NB4 (cell line): ENCODE results near the gene RGS9BP.

ENCODE experiments used
- DNase-seq: peaks from one replicate; pipeline ENCODE4 v3.0.0; 2010; ENCODE audit warnings: low read depth
- H3K4me3 ChIP-seq: one replicate; pipeline ENCODE4 v1.5.1; 2011; ENCODE audit warnings: mild to moderate bottlenecking, low read depth, low read length, moderate library complexity
- CTCF ChIP-seq: IDR thresholded peaks from one replicate; pipeline ENCODE4 v1.5.1; 2012; ENCODE audit warnings: low read depth, low read length
- MYC ChIP-seq: IDR thresholded peaks from 2 replicates; pipeline ENCODE4 v1.6.1; 2011; ENCODE audit warnings: low read depth, low read length
- POLR2A ChIP-seq: IDR thresholded peaks from 2 replicates; pipeline ENCODE4 v1.6.1; 2011; ENCODE audit warnings: mild to moderate bottlenecking; ENCODE audit not compliant: insufficient read length; ENCODE audit errors: extremely low read depth
- TF ChIP-seq, protein P1 (sequence below): IDR thresholded peaks from 2 replicates; pipeline ENCODE4 v1.6.1; 2011; ENCODE audit warnings: low read depth, low read length

The RGS9BP gene

DNA sequence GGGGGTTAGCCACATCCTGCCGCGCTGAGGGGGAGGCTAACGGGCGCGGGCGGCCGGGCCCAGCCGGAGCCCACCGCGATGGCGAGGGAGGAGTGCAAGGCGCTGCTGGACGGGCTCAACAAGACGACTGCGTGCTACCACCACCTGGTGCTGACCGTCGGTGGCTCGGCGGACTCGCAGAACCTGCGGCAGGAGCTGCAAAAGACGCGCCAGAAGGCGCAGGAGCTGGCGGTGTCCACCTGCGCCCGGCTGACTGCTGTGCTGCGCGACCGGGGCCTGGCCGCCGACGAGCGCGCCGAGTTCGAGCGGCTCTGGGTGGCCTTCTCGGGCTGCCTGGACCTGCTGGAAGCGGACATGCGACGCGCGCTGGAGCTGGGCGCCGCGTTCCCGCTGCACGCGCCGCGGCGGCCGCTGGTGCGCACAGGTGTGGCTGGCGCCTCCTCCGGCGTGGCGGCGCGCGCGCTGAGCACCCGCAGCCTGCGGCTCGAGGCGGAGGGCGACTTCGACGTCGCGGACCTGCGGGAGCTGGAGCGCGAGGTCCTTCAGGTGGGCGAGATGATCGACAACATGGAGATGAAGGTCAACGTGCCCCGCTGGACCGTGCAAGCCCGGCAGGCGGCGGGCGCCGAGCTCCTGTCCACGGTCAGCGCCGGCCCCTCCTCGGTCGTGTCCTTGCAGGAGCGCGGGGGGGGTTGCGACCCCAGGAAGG is 692 bp downstream of the RGS9BP start:
- peak overlapping the region; percentile 73 for H3K4me3 ChIP-seq
- no peak for TF ChIP-seq MYC
- no peak for TF ChIP-seq CTCF
- no peak for TF ChIP-seq POLR2A
- TF ChIP-seq, protein P1, sequence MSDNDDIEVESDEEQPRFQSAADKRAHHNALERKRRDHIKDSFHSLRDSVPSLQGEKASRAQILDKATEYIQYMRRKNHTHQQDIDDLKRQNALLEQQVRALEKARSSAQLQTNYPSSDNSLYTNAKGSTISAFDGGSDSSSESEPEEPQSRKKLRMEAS: no peak
- DNase-seq: peak; percentile 70

DNA sequence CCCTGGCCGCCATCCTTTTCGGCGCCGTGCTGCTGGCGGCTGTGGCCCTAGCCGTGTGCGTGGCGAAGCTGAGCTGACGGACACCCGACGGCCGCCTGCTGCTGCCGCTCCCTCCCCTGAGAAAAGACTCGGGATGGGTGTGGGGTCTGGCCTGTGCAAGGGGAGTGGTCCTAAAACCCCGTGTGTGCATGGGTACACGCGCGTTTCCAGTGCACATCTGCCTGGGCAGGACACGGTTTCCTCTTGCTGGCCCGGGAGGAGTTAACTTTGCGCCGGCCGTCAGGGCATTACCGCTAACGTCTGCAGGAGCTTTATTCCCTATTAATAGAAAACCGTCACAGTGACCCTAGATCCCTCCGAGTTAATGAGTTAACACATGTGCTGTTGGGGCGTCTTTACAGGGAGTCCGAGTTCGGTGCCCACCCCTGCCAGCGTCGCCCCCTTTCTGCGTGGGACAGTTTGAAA is 1.3 kb downstream of the RGS9BP start:
- H3K4me3 ChIP-seq: no peak overlapping the region
- DNase-seq: no peak
- TF ChIP-seq, protein P1: no peak
- TF ChIP-seq POLR2A (no peak), MYC (no peak), CTCF (no peak)

GRCh38 chr19:32677657-32678056 is 2.0 kb downstream of the RGS9BP start:
- DNase-seq: peak; percentile 26
- TF ChIP-seq POLR2A (no peak), CTCF (no peak), MYC (no peak)
- TF ChIP-seq, protein P1: no peak
- H3K4me3 ChIP-seq: no peak overlapping the region

DNA sequence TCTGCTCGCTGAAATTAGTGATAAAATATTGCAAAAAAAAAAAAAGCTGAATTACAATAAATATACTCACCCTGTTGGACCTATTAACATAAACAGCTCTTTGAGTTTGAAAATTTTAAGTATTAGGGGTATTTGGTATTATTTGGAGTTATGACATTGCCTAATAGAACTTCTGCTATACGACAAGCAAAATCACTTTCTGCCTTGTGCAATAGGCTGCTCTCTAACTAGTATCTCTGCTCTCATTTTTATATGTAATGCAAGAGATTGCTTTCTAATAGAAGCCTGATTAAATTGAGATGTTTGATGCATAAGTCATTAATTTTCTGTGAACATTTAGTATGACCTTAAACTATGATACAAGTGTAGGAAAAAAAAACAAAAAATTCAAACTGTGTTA is 5.3 kb downstream of the RGS9BP start:
- no peak overlapping the region for H3K4me3 ChIP-seq
- DNase-seq: no peak
- TF ChIP-seq MYC (no peak), CTCF (no peak)
- TF ChIP-seq, protein P1: no peak

- H3K4me3 ChIP-seq: no peak overlapping the region
- no peak for DNase-seq
- TF ChIP-seq, protein P1: no peak
- no peak for TF ChIP-seq POLR2A
- TF ChIP-seq MYC: no peak
- TF ChIP-seq CTCF: no peak
These were observed 6.7 kb downstream of the RGS9BP start for GRCh38 chr19:32682317-32682716.
